Measurements from ENCODE around the gene EYS.

GRCh38 chr6:63926950-63927927 is 1779.8 kb downstream of the EYS start:
- TF ChIP-seq POLR2AphosphoS5 (IDR thresholded peaks at IDR 0.05) (no peak), CTCF (IDR thresholded peaks at IDR 0.05) (no peak), POLR2A (IDR thresholded peaks at IDR 0.05) (no peak), EP300 (IDR thresholded peaks at IDR 0.05) (no peak)
